ENCODE data around the gene PTCD2.
A peak's percentile ranks its signal among the peaks of the same experiment; 100 is the strongest.

PTCD2 gene, protein sequence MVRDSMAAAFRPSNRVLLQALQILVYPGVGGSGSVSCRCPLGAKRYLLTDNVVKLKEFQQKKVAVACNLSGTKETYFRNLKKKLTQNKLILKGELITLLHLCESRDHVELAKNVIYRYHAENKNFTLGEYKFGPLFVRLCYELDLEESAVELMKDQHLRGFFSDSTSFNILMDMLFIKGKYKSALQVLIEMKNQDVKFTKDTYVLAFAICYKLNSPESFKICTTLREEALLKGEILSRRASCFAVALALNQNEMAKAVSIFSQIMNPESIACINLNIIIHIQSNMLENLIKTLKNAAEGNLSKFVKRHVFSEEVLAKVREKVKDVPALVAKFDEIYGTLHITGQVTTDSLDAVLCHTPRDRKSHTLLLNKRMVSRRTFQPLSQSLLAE

DNA sequence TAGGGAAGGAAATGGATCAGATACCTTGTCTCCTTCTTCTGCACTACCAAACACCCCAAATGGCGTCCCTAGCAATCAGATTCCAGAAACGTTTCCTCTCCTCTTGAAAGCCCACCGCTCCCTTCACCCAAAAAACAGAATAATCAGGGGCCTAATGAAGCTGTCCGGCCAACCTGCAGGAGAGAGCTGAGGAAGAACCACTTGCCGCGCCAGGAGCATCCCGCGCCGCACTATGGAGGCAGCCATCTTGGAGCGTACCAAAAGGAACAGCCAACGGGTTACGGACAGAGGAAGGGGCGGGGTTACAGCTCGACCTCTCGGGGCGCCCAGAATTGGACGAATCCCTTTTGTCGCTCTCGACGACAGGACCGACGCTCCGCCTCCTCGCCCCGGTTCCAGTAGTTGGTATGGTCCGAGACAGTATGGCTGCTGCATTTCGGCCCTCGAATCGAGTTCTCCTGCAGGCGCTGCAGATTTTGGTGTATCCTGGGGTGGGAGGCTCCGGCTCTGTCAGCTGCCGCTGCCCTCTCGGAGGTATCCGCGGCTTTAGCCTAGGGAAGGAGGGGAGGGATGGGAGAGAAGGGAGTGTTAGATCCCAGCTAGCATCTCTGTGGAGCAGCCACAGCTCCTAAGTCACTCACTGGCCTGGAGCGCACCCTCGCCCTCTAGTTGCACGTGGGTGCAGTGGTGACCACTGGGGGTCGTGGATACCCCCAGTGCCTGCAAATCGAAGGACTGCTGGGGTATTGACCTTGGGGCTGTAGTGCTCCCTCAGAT, at the start of gene PTCD2, which contains the start of gene MRPS27:
PTCD2 (plus strand) TSS at position 398 of the 777 bp plus-strand sequence; CDS start at position 408, 10 bp downstream.
MRPS27 (minus strand) TSS at position 265 of the 777 bp plus-strand sequence; CDS start at position 246, 19 bp downstream.
- peak; percentile 91 for DNase-seq

DNA sequence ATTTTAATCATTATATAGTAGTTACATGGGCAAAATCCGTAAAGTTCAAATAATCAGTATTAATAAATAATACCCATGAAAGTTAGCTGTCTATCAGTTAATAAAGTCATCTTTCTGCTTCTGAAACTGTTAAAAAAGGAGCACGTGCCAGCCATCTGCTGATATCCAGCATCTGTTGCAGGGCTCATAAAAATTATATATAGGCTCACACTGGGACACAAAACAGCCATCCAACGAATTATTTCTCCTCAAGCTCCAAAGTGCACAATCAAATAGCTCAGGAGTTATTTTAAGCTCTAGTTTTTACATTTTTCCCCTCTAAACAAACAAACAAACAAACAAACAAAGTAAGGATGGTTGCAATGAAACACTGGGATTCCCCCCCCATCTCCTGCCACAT, 48.5 kb upstream of the PTCD2 start:
- DNase-seq = no peak

DNA sequence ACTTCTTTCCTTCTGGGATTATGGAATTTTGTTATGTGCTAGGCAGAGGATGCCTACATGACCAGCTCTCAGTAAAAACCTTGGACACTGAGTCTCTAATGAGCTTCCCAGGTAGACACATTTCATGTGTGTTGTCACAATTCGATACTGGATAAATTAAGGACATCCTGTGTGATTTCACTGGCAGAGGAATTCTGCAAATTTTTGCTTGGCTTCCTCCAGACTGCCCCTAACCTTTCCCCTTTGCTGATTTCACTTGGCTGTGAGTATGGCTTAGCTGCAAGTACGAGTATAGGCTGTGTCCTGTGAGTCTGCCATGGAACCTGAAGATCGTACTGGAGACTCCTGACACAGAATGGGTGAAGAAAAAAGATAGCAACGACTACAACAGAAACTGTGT, 47.8 kb upstream of the PTCD2 start:
- DNase-seq = no peak

DNA sequence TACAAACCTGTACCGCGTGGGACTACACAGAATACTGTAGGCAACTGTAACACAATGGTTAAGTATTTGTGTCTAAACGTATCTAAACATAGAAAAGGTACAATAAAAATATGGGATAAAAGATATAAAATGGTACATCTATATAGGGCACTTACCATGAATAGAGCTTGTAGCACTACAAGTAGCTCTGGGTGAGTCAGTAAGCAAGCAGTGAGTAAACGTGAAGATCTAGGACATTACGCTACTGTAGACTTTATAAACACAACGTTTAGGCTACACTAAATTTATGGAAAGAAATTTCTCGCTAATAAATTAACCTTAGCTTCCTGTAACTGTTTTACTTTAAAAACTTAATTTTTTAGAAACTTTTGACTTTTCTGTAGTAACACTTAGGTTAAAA, 46.6 kb upstream of the PTCD2 start:
- no peak for DNase-seq

DNA sequence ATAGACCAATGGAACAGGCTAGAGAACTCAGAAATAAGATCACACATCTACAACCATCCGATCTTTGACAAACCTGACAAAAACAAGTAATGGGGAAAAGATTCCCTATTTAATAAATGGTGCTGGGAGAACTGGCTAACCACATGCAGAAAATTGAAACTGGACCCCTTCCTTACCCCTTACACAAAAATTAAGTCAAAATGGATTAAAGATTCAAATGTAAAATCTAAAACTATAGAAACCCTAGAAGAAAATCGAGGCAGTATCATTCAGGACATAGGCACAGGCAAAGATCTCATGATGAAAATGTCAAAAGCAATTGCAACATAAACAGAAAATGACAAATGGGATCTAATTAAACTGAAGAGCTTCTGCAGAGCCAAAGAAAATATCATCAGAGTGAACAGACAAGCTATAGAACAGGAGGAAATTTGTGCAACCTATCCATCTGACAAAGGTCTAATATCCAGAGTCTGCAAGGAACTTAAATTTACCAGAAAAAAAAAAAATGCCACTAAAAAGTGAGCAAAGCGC, 43.9 kb upstream of the PTCD2 start:
- DNase-seq = no peak

DNA sequence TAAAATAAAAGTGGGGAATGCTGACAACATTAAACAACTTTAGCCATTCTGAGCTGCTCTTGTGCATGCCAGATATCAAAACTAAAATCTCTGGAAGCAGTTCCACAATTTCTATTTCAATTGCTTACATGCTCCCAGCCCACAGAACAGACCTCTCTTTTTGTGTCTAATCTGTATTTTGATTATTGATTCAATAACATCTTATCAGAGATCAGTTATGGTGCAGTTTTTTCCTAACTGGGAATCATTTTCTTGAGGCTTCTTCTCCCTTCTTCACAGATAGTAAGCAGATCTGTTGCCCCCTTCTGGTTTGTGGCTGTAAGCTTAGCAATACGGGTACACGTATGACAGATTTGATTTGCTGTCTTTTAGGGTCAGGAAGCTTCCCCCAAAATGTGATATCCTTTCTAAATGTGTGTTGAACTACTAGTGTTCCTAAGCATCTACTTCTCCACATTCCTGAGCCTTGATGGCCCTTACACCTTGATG, 39.5 kb upstream of the PTCD2 start:
- DNase-seq = no peak

DNA sequence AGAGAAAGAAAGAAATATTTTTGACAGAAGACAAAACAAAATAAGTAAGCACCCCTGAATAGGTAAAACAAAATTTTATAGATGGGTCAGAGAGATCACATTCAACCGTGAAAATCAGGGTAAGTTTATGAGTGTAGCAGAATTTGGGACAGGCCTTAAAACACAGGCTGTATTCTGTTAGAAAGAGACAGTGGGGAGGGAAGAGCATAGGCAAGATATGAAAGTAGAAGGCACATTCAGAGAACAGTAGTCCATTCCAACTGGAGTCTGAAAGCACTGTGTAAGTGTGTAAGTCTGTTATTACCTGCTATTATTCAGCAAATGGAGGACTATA, 38.8 kb upstream of the PTCD2 start:
- DNase-seq = no peak

DNA sequence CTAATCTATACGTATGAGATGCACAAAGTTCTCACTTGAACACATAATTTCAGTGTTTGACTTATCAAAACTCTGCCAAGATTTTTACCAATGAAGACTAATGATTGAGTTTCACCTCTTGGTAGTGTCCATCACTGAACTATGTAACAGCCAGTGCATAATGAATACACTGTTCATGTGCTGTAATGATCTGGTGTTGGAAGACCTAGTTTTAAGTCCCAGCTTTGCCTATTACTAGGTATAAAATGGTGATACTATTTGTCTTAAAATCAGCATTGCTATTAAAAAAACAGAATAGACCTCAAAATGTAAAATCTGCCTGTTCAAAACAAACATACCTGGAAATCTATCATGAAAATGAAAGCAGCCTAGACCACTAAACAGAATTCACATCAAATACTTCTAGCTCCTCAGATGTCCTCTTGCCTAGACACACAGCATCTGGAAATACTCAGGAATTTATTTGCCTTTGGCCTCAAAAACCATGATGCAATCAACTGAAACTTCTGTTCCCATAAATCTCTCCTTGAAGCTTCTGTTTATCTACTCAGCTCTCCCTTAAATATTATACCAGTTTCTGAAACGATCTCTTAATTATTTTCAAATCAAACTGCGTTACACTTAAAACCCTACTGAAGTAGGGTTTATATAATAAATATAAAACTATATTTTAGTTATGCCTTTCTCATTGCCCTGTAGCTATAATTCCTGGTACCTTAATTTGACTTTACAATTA, 38.2 kb upstream of the PTCD2 start:
- no peak for DNase-seq

DNA sequence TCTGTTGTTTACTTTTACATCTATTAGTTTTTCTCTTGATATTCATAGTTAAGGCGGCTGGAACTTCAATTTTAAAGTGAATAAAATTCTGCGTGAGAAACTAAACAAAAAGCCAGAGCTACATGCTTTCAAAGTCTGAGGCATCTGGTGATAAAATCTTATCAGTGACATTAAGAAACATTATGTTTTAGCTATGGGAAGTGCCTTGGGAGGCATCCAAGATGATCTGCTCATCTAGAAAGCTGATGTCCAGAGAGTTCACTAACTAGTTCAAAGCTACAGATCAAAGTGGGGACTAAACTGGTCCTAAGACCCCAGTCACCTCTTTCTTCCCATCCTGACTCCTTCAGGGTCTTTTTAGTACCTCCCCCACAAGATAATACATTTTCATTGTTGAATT, 37.3 kb upstream of the PTCD2 start:
- DNase-seq = no peak

DNA sequence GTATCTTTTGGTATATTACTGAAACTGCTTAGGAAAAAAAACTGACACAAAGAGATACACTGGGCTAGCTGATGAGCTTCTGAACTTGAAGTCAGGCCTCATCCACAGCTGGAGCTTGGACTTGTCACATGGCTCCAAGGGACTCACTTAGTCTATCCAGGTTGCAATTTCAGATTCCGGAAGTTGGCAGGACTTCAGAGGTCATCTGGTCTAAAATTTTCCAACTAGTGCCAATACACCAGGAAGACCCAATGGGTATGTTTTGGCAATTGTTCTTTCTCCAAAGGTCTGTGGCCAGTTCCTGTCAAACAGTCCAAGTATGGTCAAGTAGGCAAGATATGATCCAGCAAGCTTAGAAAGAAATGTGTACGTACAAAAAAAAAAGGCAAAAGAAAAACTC, 36.8 kb upstream of the PTCD2 start:
- DNase-seq = no peak

DNA sequence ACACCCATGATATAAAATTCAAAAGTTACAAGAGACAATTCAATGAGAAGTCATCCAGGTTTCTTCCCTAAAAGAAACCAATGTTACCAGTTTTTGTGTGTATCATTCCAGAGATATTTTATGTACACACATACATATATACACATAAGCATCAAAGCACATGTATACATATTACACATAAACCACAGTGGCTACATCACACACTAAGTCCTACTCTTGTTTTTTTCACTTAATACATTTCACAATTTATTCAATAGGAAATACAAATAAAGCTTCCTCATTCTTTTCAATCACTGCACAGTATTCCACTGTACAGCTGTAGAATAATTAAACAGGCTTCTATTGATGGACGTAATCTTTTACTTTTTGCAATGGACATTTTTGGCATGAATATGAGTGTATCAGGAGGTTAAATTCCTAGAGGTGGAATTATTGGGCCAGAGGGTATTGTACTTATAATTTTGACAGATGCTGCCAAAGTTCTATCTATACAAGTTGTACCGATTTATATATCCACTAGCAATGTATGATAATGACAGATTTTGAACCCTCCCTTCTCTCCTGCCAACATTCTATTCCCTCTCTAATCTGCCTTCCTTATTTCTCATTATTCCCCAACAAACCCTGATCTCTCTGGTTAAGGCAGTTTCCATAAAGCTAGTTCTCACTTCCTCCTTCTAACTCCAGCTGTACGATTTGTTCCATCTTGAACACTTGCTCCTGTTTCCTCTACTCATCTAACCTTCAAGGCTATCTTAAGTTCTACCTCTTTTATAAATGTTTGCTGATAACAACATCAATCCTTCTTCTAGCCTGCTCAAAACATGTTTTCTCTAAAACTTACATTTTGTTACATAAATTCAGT, 35.4 kb upstream of the PTCD2 start:
- no peak for DNase-seq

DNA sequence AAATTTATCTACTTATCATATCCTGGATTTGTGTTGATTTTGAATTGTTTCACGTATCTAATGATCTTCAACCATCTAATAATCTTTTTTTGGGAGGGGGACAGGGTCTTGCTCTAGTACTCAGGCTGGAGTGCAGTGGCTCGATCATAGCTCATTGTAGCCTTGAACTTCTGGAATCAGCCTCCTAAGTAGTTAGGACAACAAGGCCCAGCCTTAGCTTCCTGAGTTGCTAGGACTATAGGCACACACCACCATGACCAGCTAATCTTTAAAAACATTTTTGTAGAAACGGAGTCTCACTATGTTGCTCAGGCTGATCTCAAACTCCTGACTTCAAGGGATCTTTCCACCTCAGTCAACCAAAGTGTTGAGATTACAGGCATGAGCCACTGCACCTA, 34.8 kb upstream of the PTCD2 start:
- no peak for DNase-seq

DNA sequence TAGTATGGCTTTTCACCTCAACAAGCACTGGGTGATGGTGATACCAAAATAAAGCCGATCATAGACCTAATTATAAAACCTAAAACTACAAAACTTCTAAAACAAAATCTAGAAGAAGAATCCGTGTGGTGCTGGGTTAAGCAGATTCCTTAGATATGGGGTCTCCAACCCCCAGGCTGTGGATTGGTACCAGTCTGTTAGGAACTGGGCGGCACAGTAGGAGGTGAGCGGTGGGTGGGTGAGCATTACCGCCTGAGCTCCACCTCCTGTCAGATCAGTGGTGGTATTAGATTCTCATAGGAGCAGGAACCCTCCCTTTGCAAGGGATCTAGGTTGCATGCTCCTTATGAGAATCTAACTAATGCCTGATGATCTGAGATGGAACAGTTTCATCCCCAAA, 33.4 kb upstream of the PTCD2 start:
- no peak for DNase-seq

DNA sequence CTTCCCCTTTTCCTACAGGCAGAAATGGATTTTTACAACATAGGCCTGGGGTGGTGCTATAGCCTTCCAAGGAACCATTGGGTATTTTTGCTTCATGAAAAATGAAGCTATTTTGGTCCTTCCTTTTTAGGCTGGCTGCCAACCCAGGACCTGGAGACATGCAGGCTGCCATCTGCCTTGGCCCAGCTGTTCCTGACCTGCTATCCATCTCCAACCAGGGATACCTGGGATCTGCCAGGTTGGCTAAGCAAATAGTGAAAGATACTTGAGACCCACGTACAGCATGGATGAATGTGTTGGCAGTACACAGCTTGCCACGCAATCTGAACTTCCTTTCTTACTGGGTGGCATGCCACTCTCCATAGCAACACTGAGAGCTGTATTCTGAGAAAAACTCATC, 31.2 kb upstream of the PTCD2 start:
- no peak for DNase-seq

DNA sequence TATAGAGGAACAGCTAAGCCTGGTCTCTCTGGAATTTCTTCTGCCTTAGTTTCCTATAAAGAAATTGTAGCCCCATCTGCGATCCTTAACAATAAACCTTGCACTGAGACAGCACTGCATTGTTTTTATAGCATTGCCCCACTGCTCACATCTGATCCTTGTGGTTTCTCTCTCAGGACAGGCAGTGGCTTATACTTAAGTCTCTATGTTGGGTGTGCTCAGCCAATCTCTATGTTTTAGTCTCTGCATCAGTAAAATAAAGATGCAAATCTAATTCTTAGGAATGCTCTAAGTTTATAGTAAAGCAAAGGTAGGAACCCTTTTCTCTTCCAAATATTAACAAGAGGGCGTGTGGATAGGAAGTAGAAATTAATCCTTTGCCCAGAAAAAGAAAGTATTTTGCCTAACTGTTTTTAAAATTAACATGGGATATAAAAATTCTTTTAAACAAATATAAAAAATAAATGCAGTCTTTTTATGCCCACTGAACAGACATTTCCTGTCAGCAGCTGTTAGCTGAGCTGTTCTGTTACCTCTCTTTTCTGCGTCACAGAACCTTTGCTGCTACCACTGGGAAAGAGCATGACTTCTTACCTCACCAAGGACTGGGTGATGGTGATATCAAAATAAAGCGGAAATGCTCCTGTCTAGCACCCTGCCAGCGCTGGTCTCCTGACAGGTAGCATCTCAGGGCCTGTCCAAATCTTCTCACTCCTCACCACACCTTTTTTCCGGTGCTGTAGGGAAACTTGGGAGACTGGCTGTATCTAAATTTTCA, 29.6 kb upstream of the PTCD2 start:
- DNase-seq = no peak

DNA sequence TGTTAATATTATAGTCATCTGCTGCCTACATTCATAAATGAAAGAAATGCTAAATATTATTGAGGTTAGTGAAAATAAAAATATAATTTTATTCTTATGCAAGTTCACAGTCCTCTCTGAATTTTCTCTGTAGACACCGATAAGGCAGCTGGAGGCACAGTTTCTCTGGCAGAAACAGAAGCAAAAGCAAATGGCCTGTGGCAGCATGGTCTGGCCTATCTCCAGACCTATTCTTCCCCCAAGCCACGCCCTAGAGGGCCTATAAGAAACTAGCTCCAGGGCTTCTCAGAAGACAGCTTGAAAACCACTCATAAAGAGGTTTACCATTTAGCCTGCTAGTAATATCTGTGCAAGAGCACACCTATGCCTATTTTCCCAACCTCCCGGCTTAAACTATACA, 28.6 kb upstream of the PTCD2 start:
- no peak for DNase-seq

DNA sequence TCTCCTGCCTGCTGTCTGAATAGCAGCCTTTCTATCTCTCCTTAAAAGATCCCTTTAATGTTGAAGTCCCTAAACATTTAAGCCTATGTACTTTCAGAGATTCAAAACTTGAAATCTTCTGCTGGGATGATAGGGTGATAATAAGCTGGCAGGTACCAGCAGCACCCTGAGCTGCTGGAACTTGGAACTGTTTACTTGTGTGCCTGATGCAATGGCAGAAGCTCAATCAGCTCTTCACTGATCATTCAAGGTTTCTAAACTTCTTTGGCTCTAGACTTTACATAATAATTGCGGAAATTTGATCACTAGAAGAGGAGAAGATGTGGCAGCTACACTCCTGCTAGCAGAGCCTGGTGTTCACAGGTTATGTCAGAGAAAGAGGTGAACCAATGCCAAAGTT, 27.8 kb upstream of the PTCD2 start:
- no peak for DNase-seq

DNA sequence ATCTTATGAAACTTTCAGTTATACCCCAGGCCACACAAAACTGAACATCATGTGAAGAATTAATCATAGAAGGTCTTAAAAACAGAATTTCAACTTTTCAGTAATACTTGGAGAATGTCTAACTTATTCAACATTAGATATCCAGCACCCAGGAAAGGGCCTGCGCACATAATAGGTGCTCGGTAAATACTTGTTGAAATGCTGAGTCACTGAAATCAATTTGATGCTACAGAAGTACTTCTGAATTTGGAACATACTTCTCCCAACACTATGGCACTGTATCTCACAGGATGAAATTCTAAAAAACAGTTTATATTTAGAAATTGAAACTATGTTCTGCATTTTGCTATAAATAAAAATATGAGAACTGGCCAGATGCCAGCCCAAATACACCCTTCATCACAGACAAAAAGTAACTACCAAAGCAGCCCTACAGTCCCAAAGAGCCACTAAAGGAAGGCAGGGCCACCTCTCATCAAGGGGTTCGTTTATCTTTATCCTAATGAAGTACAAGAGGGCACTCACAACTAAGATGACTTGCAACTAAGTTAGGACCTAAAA, 26.6 kb upstream of the PTCD2 start:
- no peak for DNase-seq

DNA sequence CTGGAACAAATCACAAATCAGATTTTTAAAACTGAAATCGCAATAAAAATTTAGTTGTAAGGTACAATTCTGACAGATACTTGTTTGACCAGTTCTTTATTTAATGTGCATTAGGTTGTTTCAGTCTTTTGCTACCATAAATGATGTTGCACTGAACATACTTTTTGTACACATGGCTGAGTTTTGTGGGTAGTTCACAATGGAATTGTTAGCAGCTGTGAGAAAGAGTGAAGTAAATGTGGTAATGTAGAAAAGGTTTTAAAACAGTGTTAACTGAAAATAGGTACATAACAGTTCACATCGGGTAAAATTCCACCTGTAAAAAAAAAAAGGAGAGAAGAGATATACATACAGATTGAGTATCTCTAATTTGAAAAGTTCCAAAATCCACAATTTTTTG, 25.7 kb upstream of the PTCD2 start:
- DNase-seq = no peak

DNA sequence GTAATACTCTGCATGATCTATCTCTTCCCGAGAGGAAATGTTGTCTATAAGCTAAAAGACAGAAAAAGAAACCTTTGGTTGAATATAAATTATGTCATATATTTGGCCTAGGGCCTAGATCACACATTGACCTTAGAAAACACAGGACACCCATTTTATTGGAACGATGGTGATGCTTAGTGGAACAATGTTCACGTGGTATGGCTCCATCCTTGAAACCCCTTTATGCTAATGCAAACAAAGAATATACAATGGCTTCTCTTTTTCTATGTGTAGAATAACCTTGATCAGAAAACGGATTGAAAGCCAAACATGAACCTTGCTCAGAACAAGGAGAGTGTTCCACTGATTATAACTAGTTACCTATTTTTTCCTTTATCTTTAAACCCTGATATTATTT, 24.6 kb upstream of the PTCD2 start:
- no peak for DNase-seq

DNA sequence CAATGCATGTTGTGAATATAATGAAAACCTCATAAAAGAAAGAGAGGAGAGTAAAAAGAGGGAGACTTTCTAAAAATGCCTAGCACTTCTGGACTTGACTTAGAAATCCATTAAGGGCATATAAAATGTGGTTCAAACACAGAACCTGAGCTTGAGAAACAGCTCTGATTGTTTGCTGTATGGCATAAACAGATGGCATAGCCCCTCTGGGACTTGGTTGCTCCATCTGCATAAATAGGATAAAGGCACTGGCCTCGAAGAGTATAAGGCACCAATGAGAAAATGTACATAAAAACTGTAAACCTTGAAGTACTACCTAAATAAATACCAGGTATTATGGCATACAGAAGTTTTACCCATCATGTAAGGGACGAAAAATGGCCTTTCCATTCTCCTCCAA, 23.9 kb upstream of the PTCD2 start:
- no peak for DNase-seq

All from activated CD8-positive, alpha-beta memory T cell treated with anti-CD3 and anti-CD28 coated beads, Interleukin-2, amount 50 U/mL, for 48 hours (primary cell).